ENCODE measurements around the gene SRR.

Gene SRR

DNA sequence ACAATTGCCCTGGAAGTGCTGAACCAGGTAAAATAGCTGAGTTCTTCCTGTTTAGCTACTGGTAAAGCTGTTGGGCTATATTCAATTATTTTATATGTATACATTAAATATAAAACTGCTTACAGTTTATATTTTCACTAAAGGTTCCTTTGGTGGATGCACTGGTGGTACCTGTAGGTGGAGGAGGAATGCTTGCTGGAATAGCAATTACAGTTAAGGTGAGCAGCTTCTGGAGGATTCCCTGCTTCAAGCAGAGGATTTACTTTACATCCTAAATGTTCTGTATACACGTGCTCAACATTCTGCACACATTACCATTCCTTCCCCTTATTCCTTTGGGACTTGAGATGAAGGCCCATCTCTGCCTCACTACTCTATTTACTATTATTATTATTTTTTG is 17.6 kb downstream of the SRR start:
- no peak overlapping the region for H3K27ac ChIP-seq
- TF ChIP-seq, protein P1, sequence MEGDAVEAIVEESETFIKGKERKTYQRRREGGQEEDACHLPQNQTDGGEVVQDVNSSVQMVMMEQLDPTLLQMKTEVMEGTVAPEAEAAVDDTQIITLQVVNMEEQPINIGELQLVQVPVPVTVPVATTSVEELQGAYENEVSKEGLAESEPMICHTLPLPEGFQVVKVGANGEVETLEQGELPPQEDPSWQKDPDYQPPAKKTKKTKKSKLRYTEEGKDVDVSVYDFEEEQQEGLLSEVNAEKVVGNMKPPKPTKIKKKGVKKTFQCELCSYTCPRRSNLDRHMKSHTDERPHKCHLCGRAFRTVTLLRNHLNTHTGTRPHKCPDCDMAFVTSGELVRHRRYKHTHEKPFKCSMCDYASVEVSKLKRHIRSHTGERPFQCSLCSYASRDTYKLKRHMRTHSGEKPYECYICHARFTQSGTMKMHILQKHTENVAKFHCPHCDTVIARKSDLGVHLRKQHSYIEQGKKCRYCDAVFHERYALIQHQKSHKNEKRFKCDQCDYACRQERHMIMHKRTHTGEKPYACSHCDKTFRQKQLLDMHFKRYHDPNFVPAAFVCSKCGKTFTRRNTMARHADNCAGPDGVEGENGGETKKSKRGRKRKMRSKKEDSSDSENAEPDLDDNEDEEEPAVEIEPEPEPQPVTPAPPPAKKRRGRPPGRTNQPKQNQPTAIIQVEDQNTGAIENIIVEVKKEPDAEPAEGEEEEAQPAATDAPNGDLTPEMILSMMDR (conservative IDR thresholded peaks at IDR 0.05), result no peak
- no peak for TF ChIP-seq ZFX (IDR thresholded peaks at IDR 0.05)

DNA sequence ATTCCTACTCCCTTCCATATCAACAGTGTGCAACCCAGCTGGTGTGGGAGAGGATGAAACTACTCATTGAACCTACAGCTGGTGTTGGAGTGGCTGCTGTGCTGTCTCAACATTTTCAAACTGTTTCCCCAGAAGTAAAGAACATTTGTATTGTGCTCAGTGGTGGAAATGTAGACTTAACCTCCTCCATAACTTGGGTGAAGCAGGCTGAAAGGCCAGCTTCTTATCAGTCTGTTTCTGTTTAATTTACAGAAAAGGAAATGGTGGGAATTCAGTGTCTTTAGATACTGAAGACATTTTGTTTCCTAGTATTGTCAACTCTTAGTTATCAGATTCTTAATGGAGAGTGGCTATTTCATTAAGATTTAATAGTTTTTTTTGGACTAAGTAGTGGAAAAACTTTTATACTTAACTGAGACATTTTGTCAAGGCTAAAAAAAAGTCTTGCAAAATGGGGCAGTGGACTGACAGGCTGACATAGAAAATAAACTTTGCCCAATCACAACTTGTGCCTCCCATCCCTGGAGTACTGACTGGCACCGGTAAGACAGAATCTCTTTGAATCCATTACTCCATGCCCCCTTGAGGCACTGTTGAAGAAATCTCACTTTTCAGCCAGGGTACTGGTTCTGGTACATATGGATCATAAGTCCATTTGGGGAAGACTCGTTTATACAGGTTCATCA is 20.0 kb downstream of the SRR start:
- TF ChIP-seq, protein P1 (conservative IDR thresholded peaks at IDR 0.05), result no peak
- no peak for TF ChIP-seq ZFX (IDR thresholded peaks at IDR 0.05)

DNA sequence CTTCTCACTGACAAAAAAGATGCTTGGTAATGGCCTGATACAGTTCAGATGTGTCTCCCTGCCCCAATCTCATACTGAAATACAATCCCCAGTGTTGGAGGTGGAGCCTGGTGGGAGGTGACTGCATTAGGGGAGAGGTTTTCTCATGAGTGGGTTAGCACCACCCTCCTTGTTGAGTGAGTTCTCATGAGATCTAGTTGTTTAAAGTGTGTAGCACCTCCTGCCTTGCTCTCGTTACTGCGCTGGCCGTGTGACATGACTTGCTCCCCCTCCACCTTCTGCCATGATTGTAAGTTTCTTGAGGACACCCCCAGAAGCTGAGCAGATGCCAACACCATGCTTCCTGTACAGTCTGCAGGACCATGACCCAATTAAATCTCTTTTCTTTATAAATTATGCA is 27.6 kb downstream of the SRR start:
- no peak for TF ChIP-seq ZFX (IDR thresholded peaks at IDR 0.05)
- TF ChIP-seq, protein P1 (conservative IDR thresholded peaks at IDR 0.05), result no peak
- no peak overlapping the region for H3K27ac ChIP-seq

More for the DNA sequence above, 20.0 kb downstream of the SRR start:
- H3K27ac ChIP-seq, result no peak overlapping the region

DNA sequence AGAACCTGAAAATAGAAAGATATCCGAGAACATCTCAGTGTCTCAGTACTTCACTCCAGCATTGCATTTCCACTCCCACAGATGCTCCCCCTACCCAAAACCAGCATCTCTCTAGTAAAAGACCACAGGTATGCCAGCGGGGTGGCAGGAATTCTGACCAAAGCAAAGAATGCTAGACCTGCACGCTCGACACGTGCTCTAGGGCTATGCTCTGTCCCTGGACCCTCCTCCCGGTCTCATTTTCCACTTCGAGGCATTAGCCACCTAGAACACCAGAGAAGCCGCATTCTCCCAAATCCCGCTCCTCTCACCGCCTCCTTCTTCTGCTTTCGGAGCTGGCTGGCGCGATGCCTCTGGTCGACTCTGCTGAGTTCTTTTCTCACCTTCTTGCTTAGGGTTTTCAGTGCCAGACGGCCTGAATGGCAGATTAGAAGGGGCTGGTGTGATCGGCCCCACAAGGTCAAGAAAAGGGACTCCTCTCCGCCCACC is 32.0 kb downstream of the SRR start:
- TF ChIP-seq ZFX (IDR thresholded peaks at IDR 0.05), result no peak
- TF ChIP-seq, protein P1 (conservative IDR thresholded peaks at IDR 0.05), result no peak
- peak overlapping the region; percentile 92 for H3K27ac ChIP-seq

DNA sequence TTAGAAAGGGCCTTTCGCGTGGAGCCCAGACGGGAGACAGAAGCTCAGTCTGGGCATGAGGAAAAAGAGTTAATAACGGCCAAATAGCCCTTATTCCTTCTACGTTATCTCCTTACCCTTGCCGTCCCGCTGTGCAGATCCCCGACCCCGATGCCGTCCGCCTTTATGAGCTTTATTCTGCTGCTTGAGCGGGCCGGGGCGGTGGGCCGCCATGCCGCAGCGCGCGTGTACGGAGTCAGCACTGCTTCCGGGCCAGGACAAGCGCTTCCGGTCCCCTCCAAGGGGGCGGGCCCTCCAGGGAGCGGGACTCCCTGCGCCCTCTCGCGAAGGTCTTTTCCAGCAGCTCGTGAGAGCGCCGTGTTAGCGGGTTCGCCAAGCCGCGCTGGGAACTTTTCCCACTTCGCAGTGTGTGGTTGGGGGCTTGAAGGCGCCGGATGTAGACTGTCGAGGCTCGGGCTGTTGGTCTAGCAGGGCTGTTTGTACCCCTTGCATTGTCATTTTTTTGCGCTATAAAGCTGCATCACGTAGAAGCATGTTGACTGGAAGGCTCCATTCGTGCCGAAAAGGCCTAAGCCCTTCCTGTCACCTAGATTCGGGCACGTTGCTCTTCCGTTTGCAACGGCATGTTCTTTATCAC is 32.6 kb downstream of the SRR start, which contains the start of gene TSR1:
Gene TSR1, minus strand, starts transcription at position 243 of the 637 bp plus-strand sequence. Its CDS starts 30 bp downstream, at position 213.
- peak within 1 kb of the TSS; percentile 92 for H3K27ac ChIP-seq
- TF ChIP-seq, protein P1 (conservative IDR thresholded peaks at IDR 0.05), result peak; percentile 46
- peak; percentile 72 for TF ChIP-seq ZFX (IDR thresholded peaks at IDR 0.05)

DNA sequence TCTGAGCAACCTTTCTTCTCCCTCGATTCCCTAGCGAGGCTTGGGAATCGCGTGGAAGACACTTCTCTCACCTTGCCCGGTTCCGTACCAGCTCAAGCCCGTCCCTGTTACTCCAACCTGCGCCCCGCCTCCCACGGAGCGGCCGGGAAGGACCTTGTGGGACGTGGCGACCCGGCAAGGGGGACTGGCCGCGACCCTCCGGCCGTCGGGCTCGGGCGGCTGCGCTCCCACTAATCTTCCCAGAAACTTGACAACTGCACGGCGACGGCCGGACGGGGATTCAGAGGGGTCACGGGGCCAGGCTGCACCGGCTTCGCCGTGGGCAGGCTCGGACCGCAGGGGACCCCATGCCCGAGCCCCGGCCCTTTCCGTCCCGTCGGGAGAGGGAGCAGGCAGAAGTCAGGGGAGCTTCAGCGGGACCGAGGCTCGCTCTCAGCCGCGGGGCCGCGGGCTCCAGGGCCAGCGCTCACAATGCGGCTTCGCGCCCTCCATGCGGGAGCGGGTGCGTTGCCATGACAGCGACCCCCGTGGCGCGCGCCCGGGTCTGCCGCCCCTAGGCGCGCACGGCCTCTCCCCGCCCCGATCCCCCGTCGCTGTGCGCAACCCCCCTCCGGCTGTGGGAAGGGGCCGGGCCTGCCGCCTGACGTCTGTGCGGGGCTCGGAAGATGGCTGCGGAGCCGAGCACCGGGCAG is 33.2 kb downstream of the SRR start, which contains the start of gene SGSM2:
Gene SGSM2, plus strand, starts transcription at position 650 of the 692 bp plus-strand sequence. CDS start 188 bp downstream, outside the sequence.
- peak within 1 kb of the TSS; percentile 92 for H3K27ac ChIP-seq
- no peak for TF ChIP-seq ZFX (IDR thresholded peaks at IDR 0.05)
- TF ChIP-seq, protein P1 (conservative IDR thresholded peaks at IDR 0.05), result no peak
